PC-9 (cell line): ENCODE measurements around the gene CYB5A.

Experiments used
- CTCF ChIP-seq: fragments of 200-600 bp; sonication (generic); conservative IDR thresholded peaks from 2 replicates; pipeline ENCODE4 v1.6.1; 2017; ENCODE audit warnings: mixed run types, antibody characterized with exemption, mild to moderate bottlenecking, moderate library complexity
- EZH2 ChIP-seq: fragments of 200-600 bp; sonication (generic); IDR thresholded peaks from 2 replicates; pipeline ENCODE4 v1.8.0; 2017; ENCODE audit warnings: antibody characterized with exemption, low read depth

GRCh38 chr18:74216661-74217110, 75.1 kb downstream of the CYB5A start:
- TF ChIP-seq CTCF (no peak), EZH2 (no peak)
